HG02623 (cell line): ENCODE results near the gene ADAMTS18.
A peak's percentile ranks its signal among the peaks of the same experiment; 100 is the strongest.
"Not testable (repeated sequence)": the region's sequence is repeated elsewhere in the genome, so short reads cannot be mapped to it uniquely, and the experiment has no call there.

ENCODE experiments used
- ATAC-seq: cut with Tn5 transposase; IDR thresholded peaks from one replicate; pipeline ENCODE4 v1.9.1; 2021; ENCODE audit warnings: moderate library complexity; ENCODE audit not compliant: unreplicated experiment

Gene ADAMTS18

DNA sequence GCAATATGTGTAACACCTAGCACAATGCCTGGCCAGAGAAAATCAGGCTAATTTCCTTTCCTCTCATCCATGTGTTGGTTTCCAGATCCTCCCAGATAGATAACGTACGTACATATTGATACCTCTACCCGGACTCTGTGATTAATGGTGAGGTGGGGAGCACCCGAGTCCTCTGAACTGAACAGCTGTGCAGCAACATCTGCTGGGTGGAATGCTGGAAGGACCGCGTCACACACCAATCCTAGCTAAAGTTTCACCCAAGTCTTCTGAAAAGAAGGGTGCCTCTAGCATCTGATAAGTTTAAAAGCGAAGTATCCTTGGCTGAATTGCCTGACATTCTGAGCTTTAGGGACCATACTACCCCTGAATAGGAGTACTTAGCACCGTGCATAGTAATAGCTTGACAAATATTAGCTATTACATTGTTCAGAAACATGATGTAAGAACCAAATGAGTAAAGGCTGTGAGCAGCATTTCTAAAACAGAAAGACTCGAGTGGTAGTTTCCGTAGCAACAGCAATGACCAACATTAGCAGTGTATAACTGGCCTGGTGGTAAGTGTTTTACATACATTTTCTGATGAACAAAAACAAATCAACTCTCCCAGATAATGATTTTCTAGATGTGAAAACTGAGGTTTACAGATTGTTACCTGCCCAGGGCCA is 144.3 kb downstream of the ADAMTS18 start:
- ATAC-seq = no peak

DNA sequence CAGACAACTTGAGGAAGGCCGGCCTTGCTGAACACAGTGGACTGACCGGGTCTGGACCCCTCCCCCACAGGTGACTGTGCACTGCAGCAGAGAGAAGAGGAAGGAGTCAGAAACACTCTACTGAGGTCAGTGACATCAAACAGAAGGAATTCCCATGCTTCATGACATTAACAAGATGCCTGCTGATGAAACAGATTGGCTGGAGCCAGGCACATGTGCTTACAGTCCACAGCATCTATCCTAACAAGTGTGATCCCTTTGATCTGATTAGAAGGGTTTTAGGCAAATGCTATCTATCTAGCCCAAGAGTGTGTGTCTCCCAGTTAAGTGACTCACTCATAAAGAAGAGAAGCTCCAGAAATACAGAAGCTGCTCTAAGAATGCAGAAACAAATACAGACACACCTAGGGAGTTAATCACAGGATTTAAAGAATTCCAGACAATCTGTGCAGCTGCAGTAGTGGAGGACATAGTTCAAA is 145.5 kb downstream of the ADAMTS18 start:
- ATAC-seq = no peak

DNA sequence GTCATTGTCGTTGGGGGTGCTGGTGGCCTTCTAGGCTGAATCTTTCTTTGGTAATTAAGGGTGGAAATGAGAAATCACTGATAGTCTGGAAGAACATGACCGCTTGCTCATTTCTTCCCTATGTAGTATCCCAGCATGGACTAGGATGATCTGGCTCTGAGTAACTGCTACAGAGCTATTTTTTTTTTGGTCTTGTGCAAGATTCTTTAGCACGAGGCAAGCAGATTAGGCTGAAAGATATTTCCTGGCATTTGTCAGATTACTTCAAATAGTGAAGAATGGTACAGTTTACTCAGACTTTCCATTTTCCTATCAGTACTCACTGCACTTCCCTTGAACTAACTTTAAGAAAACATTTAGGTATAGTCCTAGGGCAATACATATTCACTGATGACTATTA is 146.6 kb downstream of the ADAMTS18 start:
- no peak for ATAC-seq

DNA sequence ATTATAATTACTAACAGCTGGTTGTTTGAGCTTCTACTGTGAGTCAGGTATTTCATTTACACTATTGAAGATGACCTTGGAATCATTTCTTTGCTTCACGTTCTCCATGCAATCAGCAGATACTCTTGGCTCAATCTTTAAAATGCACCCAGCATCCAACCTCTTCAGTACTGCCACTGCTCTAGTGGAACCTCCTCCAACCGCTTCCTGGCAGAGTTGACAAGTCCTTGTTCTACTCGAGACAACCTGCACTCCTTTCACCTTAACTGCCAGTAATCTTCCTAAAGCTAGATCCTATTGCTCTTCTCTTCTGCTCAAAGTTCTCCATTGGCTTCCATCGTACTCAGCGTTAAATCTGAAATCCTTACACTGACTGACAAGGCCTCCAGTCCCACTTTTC is 149.2 kb downstream of the ADAMTS18 start:
- ATAC-seq = no peak

DNA sequence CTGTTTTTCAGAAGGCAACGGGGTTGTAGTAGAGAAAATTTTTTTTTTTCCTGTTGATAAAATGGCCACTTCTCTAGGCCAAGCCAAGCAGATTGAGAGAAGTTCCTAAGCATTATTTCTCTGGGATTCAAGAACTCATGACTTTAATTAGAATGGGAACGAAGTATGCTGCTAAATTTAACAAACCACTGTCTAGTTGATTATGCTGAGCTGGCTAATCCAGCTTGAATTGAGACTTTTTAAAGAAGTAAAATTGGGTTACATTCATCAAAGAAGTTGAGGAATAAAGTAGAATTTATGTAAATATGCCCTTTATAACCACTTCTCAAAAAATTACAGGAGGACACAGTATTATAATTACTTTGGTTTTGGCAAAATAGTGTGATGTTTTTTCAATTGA is 152.5 kb downstream of the ADAMTS18 start:
- no peak for ATAC-seq

DNA sequence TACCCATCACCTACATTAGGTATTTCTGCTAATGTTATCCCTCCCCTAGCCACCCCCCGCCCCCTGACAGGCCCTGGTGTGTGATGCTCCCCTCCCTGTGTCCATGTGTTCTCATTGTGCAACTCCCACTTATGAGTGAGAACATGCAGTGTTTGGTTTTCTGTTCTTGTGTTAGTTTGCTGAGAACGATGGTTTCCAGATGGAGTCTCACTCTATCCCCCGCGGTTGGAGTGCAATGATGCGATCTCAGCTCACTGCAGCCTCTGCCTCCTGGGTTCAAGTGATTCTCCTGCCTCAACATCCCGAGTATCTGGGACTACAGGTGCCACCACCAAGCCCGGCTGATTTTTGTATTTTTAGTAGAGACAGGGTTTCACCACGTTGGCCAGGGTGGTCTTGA is 155.5 kb downstream of the ADAMTS18 start:
- not testable (repeated sequence) for ATAC-seq

DNA sequence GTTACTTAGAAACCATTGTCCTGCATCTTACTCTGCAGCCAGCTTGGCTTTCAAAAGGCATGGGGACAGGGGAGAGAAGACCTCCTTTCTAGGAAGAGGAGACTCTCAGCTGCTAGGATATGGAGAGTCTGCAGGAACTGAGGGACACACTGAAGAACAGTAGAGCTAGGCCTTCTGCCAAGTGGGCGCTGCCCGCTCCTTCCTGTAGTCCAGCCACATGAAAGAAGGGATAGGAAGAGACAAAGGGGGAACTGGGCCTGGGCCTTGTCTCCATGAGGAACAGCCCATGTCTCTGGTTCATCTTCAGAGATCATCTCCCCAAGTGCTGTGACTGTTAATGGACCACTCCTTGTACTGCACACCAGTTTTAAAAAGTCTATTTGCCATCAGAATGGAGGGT is 157.3 kb downstream of the ADAMTS18 start:
- no peak for ATAC-seq

DNA sequence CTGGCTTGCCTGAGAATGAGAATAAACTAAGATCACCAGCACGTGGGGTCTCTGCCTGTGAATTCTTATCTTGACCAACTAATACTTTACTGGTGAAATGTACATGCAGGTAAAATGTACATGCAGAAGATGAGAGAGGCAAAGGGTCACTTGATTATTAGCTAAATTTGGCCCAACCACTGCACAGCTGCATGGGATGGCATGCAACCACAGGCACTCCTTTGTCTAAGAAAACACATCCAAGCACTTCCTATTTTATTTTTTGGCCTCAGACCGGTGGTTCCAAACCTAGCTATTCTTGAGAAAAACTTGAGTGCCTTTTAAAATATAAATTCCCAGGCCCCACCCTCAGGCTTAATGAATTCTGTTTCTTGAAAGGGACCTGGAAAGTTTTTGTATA is 157.7 kb downstream of the ADAMTS18 start:
- no peak for ATAC-seq

DNA sequence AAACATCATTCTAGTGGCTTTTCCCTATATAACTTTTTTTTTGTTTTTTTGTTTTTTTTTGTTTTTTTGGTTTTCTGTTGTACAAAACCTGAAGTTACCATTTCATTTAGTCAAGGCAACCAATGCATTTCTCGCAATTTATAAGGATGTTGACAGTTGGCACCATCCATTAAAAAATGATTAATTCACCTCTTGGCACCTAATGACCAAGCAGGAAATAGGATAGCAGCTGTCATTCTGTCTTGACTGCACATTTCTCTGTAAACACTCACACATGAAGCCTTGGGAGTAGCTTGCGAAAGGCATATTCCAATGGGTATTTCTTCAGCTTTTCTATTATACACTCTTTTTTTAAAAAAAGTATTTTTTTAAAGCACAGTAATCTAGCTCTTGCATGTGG is 158.2 kb downstream of the ADAMTS18 start:
- no peak for ATAC-seq

DNA sequence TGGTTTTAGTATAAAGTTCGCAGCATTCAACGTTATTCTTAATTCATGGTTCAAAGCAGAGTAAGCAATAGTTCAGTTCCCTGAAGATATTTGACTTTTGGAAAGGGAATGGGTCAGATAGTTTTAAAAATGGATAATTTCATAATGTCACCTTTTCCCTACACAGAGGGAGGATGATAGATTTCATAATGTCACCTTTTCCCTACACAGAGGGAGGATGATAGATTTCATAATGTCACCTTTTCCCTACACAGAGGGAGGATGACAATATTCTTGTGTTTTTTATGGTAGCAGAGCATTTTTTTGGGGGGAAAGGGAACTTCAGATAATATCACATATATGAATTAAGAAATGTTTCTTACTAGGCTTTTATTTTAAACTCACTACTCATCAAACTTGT is 159.5 kb downstream of the ADAMTS18 start:
- not testable (repeated sequence) for ATAC-seq

DNA sequence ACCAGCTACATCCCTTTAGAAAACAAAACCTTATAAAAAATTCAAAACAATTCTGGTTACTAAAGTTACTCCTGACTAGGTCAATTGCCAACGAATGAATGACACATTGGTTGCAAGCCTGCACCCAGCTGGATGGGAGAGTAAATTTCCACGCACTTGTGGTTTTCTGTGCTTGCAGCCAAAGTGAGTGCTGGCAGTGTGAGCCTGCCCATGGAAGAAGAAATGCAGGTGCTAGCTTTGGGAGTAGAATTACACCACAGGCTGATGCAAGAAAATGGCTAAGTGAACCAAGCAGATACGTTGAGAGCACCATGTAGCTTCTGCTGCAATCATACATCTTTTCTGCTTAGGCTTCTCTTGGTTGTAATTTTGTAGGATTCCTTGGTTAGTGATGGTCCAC is 161.0 kb downstream of the ADAMTS18 start:
- ATAC-seq = no peak

DNA sequence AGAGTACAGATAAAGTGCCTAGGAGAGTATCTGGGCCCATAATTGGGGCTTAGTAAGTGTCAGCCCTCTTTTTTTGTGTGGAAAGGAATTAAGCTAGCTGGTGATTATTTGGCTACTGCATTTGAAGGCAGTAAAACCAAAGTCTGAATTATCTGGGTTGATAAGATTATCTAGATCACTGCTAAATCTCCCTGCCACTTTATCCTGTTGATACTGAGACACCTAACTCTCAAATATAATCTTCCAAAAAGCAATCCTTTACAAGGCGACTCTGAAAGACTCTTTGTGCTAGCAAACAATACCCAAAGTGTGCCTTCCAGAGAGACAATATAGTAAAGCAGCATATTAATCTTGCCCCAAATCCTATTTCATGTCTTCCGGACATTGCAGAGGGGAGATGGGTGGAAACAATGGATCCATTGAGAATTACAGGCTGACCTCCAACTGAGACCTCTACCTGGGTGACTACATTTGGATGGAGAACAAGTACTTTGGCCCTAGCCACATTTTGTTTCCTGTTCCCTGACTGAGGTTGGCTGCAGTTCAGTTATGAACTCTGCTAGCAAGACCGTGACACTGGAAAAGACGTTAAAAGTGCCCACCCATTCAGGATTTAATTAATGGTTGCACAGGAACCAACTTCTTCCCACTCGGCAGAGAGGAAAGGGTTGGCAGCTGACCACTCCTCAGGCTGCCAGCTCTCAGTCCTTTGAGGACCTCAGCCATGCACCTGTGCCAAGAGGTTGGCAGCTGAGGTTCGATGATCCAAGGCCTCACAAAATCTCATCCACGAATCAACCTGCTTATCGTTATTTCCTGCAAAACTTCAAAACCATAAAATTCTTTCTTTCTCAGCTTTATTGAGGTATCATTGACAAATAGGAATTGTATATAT is 163.1 kb downstream of the ADAMTS18 start:
- no peak for ATAC-seq

DNA sequence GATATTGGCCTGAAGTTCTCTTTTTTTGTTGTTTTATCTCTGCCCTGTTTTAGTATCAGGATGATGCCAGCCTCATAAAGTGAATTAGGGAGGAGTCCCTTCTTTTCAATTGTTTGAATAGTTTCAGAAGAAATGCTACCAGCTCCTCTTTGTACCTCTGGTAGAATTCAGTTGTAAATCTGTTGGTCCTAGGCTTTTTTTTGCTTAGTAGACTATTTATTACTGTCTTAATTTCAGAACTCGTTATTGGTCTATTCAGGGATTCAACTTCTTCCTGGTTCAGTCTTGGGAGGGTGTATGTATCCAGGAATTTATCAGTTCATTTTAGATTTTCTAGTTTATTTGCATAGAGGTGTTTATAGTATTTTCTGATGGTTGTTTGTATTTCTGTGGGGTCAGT is 168.6 kb downstream of the ADAMTS18 start:
- not testable (repeated sequence) for ATAC-seq

DNA sequence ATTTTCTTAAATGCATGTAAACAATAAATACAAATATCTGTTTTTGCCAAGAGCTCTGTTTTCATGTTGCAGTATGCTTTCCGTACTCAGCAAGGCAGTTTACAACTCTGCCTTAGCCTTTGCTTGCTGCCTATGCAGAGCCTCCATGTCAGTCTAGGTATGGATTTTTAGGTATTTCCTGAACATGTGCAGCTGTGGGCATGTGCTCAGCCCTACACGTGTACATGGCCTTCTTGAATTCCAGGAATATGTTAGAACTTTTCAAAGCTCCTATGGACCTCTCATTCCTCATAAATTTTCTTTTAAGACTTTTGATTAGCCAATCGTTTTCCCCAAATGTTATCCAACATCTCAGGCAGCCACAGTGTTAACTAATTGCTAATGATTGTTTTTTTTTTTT is 171.9 kb downstream of the ADAMTS18 start:
- ATAC-seq = no peak

DNA sequence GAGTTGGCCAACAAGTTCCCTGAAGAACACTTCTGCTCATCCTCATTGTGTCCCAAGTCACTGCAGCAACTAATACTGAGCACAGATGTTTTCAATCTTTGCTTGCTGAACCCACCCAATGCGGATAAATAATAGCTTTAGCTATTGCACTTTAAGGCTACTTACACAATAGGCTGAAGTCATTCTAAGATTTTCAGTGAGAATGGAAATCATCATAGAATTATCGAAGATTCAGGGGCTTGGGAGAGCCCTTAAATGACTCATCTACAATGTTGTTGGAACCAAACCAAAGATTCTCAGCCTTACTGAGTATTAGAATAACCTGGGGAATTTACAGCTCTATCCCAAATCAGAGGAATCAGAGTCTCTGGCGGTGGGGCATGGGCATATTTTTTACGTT is 184.4 kb downstream of the ADAMTS18 start:
- ATAC-seq = no peak

DNA sequence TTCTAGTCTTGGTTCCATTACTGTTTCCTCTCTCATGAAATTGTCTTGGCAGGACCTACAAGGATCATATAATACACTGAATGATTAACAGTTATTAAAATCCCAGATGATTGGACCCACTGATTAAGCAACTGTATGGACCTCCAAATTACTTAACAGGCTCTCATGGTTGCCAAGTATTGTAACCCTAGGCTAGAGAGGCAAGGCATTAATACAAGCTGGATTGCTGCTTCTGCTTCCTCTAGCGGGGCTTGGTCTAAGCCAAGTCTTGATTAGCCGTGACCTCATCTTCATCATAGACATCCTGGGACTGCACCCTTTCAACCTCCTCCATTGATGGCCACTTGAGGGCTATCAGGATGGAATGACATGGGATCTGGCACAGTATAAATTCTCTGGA is 188.7 kb downstream of the ADAMTS18 start:
- no peak for ATAC-seq

DNA sequence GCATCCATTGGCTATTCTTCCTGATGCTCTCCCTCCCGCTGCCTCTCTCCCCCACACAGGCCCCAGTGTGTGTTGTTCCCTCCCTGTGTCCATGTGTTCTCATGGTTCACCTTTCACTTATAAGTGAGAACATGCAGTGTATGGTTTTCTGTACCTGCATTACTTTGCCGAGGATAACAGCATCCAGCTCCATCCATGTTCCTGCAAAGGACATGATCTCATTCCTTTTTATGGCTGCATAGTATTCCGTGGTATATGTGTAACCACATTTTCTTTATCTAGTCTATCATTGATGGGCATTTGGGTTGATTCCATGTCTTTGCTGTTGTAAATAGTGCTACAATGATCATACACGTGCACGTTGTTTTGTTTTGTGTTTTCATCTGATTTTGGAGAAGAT is 192.4 kb downstream of the ADAMTS18 start:
- ATAC-seq = not testable (repeated sequence)

DNA sequence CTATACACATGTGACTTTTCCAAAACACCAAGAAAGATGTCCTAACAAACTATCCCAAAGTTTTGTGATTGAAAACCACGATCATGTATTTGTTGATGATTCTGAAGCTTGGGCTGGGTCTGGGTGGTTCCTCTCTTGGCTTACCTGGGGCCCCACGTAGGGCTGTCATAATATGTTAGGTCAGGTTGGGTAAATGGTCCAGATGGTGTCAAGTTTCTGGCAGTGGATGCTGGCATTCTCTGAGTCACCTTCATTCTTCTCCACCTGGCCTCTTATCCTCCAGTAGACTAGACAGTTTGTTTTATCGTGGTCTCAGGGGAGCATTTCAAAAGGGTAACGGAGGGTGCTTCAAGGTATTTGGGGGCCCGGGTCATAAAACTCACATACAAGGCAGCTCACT is 196.2 kb downstream of the ADAMTS18 start:
- no peak for ATAC-seq

DNA sequence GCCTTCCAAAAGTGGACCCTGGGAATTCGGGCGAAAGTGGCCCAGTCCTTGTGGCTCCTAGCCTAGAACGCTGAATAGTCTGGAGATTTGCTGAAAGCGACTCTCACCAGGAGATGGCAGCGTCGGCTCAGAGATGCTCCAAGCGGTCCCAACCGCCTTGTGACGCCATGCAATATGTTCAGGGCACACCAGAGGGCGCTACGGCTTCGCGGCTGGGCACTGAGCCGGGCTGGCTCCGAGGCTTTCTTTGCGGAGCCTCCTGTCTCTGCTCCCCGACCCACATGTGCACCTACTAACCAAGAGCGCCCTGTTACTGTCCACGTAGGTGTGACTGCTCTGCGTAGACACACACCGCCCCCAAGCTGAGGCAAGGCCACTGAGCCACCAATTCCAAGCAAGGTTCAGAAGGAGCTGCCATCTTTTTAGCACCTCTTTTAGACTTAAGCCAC is 198.7 kb downstream of the ADAMTS18 start:
- ATAC-seq = peak; percentile 99

DNA sequence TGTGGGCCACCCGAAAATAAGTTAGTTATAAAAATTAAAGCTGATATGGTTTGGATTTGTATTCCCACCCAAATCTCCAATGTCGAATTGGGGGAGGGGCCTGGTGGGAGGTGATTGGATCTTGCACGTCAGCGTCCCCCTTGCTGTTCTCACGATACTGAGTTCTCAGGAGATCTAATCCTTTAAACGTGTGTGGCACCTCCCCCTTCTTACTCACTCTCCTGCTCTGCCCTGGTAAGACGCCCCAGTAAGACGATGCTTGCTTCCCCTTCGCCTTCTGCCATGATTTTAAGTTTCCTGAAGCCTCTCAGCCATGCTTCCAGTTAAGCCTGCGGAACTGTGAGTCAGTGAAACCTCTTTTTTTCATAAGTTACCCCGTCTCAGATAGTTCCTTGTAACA is 200.2 kb downstream of the ADAMTS18 start:
- ATAC-seq = no peak

DNA sequence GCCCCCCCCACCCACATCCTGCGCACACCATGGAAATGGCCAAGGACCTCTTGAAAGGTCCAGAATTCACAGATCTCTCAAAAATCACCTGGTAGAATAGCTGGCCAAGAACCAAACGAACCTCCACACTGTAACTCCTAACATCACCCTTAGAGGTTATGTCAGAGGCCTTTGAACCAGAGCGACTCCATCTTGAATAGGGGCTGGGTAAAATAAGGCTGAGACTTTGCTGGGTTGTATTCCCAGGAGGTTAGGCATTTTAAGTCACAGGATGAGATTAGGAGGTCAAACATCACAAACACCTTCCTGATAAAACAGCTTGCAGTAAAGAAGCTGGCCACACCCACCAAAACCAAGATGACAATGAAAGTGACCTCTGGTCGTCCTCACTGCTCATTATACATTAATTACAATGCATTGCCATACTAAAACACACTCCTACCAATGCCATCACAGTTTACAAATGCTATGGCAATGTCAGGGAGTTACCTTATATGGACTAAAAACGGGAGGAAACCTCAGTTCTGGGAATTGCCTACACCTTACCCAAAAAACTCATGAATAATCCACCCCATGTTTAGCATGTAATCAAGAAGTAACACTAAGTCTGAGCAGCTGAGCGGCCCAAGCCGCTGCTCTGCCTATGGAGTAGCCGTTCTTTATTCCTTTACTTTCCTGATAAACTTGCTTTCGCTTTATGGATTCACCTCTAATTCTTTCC is 200.9 kb downstream of the ADAMTS18 start:
- no peak for ATAC-seq
